COLO829 (cell line): Measurements from ENCODE around the gene ZBTB18.
"Not testable (repeated sequence)": the region's sequence is repeated elsewhere in the genome, so short reads cannot be mapped to it uniquely, and the experiment has no call there.

Experiments used
- DNase-seq: peaks from one replicate; pipeline ENCODE4 v3.0.0; 2012; ENCODE audit warnings: low spot score

ZBTB18 gene

DNA sequence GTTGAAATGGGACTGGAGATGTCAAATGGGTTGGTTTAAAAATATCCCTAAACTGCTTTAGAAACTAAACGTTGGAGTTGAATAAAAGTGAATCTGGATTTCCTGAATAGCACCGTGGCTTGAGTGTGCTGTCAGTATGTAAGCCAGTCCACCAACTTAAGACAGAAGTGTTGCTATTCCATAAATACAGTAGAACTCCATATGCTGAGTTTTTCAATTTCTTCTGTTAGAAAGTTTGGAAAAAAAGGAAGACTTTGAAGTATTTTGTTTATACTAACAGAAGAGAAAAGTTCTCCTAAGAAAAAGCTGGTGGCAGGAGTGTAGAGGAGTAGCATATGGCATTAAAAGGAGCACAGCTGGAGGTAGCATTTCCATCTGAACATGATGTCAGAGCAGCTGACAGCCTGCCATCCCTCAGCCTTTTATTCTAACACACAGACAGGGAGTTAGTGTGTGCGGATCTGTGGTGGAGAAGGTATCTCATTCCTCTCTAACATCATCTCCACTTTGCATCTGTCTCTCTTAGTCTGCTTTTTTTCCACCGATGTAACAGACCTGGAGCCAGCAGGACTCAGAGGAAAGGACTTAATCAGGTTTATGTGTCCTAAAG lies at the start of gene ZBTB18:
Gene ZBTB18 (plus strand): TSS at position 449 of the 610 bp plus-strand sequence. CDS start 149 bp downstream, at position 598.
- DNase-seq = no peak

DNA sequence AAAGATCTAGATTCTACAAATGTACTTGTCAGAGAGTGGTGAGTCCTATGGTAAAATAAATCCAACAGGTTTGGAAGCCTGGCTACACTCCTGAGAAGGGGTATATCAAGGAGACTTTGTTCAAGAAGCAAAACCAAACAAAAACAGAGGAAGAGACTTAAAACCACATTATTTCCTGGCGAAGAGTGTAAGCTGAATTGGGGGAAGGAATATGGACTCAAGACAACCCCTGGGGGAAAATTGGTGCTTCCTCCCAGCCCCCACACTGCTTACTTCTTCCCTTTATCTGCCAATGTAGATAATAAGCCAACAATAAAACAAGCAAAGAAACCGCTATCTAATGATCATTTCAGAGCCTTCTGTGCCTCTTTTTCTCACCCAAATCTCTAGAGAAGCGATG lies 48.4 kb upstream of the ZBTB18 start:
- no peak for DNase-seq

DNA sequence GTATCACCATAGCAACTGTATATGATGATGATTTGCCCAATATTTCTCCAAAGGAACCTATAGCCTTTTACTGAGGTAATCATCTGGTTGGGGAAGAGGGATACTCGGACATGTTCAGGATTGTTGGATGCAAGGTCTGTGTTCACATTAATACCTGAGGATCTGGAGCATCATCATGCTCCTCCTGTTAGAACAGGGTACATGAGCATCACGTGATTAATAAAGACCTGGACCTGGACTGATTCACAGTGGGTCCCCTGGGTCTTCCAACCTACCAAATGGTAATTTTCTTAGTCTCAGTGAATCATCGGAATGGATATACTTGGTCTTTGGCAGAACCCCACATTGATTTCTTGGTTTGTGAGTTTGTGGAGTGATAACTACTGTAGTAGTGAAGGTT lies 45.6 kb upstream of the ZBTB18 start:
- DNase-seq = no peak

DNA sequence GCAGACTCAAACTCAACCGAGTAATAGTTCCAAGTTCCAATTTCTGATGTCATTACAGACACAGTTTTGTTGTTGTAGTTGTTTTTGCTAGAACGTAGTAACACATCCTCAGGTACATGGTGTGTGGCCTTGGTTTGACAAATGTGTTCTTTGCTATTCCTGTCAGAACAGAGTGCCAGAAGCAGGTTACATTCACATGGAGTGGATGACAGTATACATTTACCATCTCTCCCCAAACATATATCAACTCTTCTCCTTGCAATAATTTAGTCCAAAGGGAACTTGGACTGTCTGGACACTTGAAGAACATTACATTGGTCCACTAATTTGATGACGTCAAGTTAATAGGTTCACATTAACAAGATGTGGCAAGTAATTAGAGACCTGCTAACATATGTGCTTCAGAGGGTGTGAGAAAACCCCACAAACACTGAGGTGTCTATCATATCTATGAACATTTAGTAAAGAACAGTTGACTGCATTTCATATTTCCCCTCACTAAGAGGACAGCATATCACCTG lies 44.6 kb upstream of the ZBTB18 start:
- DNase-seq = no peak

DNA sequence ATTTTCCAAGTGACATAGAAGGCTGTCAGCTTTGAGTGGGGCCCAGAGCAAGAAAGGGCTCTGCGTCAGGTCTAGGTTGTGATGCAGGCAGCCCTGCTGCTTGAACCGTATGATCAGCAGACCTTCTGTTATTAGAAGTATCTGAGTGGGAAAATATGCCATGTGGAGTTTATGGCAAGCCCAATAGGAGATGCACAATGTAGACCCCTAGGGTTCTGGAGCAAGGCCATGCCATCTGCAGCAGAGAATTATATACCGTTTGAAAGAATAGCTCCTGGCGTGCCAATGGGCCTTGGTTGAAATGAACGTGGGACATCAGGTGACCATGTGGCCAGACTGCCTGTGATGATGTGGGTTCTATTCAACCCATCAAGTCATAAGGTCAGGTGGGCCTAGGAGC lies 44.1 kb upstream of the ZBTB18 start:
- DNase-seq = no peak

DNA sequence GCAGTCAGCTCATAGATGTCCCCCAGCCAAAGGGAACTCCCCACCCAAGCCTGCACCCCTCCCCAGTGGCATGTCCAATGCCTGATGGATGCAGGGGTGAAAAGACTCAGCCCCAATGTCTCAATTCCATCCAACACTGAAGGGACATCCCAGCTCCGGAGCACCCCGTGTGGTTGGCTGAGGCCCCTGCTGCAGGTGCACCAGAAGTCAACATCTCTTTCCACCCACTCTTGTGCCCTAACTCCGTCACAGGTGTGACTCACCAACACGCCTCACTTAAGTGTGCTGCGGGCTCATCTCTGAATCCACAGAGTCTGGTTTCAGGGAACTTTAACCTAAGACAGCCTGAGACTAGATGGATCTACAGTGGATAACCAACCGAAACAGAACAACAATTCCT lies 40.9 kb upstream of the ZBTB18 start:
- no peak for DNase-seq

DNA sequence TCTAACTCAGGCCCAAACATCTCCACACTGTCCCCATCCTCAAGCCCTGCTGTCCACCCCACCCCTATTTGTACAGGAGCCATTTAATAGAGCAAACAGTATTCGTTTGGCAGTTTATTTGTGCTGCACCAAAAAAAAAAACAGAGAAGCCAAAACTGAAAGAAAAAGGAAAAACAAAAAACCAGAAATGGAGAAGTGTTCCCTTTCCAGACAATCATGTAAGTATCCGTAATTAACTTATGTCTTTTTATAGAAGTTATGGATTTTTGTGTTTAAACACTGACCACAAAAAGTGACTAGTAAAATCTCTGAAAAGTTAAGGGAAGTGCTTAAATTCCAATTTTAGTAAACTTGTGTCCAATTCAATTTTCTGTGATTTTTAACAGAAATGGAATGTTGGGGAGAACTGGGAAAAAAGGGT lies 40.4 kb upstream of the ZBTB18 start:
- DNase-seq = no peak

DNA sequence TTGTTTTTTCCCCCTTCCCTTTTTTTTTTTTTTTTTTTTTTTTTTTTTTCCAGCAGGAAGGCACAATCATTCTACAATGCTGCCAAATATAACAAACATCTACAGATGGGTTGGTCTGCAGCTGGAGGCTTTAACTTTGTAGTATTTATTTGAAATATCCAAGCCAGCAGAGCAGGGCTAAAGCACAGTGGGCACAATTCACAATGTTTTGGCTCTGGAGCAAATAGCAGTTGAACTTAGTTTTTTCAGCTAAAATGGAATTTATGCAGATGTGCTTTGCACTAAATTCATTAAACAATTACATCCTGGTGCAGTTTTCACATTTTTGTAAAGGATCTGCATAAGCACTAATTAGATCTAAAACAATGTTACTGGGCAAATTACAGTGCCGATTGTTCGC lies 39.8 kb upstream of the ZBTB18 start:
- DNase-seq = no peak

DNA sequence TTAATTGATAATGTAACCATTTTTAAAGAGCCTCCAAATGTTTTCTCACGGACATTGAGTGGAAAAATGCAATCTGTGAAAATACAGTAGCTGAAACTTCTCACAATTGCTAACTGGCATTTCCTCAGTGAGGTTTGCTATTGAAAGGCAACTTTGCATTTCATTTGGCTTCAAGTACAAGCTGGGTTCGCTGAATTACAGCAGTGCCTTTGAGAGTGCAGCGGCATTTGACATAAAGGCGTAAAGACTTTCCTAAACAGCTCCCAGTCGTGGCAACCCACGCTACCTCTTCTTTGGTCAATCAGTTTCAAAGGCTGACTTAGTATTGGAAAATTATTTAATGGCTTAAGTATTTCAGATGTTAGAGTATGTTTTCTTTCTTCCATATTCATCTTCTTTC lies 39.3 kb upstream of the ZBTB18 start:
- DNase-seq = no peak

DNA sequence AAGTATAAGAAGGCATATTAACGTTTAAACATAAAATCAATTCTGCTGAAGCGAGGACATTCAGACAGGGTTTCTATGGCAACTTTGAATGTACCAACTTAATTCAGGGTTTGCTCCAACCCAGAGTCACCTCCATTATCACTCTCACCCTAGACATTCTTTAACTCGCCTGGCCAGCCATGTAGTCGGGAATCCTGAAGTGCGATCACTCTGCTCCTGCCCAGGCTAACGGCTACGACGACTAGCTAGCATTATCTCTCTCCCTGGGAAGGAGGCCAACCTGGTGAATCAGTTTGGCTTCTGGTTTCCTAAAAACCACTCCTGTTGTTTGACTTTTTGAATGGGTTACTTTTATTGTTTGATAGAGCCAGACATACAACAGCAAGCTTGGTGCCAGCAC lies 38.9 kb upstream of the ZBTB18 start:
- no peak for DNase-seq

DNA sequence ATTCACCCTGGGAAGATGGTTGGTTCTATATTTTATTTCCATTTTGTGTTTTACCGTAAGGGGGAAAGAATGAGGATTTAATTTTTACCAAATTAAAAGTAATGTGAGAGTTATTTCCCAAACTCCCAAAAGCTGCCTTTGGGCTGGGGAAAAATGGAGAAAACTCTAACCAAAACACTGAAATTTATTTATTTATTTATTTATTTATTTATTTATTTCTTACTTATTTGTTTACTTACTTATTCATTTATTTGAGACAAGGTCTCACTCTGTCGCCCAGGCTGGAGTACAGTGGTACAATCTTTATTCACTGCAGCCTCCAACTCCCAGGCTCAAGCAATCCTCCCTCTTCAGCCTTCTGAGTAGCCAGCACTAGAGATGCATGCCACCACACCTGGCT lies 38.0 kb upstream of the ZBTB18 start:
- no peak for DNase-seq

DNA sequence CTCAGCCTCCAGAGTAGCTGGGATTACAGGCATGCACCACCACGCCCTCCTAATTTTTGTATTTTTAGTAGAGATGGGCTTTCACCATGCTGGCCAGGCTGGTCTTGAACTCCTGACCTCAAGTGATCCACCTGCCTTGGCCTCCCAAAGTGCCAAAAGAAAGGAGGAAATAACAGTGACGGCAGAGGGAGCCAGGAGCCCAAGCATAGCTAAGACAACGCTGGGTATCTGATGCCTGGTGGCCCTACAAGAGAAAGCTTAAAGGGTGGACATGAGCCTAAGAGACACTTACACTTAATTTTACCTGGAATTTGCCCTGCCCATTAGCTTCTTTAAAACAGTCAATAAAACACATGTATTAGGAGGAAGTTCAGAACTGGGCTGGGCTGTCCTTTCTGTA lies 36.2 kb upstream of the ZBTB18 start:
- not testable (repeated sequence) for DNase-seq

DNA sequence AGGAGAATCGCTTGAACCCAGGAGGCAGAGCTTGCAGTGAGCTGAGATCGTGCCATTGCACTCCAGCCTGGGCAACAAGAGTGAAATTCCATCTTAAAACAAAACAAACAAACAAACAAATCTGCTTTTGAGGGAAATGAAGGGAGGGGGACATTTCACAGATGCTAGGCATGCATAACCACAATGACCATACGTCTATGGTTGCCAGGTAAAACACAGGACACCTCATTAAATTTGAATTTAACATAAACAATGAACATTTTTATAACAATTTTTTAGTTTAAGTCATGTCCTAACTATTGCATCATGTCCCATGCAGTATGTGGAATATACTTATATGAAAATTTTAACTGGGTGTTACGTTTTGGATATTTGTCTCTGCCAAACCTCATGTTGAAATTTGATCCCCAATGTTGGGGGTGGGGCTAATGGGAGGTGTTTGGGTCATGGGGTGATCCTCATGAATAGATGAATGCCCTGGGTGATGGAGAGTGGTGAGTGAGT lies 31.0 kb upstream of the ZBTB18 start:
- DNase-seq = no peak

DNA sequence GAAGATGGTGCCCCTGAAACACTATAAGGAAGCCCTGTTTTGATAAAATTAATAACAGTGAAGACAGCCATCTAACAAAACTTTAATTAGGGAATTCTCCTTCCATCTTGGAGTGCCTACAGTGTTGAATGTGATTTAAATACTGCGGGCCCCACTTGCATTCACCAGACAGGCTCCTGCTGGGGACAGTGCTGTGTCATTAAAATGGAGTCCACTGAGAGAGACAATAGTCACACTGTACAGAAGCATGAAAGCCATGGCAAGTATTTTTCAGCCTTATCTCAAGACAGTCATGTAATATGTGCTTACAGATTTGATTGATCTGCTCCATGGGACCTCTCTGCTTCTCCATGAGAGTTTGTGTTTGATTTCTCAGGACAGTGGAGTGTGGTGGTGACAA lies 29.7 kb upstream of the ZBTB18 start:
- DNase-seq = no peak

DNA sequence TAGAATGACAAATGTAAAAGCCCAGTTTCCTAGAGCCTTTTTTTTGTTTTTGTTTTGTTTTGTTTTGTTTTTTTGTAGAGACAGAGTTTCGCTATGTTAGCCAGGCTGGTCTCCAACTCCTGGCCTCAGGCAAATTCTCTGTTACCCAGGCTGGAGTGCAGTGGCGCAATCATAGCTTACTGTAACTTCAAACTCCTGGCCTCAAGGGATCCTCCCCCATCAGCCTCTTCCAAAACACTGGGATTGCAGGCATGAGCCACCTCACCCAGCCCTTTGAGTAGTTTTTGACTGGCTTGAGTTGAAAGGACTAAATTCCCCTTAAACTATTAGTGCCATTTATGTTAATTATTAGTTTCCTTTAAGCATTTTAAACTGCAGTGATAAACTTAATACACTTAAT lies 28.8 kb upstream of the ZBTB18 start:
- no peak for DNase-seq

DNA sequence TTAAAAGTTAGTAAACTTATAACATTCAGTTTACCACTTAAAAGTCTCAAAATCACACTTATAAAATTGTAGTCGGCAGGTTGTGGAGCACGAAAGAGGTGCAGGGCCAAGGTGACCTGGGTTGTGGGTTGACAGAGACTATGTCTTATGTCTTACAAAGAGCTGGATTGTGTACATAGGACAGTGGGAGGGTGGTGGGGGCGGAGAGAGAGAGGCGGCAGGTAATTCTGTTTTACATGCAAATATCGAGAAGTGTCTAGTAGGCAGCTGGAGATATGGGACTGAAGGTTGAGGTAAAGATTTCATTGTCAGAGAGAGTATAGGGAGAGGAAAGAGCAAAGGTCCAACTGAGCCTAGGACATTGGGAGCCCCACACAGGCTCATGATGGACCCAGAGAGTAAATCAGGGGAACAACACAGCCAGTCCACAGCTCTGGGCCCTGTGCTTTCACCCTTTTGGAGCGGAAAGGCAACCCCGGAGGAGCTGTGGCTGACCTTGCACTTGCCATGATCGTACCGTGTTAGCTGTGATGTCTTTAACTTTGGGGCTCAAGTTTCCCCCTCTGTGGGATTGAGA lies 28.1 kb upstream of the ZBTB18 start:
- no peak for DNase-seq

DNA sequence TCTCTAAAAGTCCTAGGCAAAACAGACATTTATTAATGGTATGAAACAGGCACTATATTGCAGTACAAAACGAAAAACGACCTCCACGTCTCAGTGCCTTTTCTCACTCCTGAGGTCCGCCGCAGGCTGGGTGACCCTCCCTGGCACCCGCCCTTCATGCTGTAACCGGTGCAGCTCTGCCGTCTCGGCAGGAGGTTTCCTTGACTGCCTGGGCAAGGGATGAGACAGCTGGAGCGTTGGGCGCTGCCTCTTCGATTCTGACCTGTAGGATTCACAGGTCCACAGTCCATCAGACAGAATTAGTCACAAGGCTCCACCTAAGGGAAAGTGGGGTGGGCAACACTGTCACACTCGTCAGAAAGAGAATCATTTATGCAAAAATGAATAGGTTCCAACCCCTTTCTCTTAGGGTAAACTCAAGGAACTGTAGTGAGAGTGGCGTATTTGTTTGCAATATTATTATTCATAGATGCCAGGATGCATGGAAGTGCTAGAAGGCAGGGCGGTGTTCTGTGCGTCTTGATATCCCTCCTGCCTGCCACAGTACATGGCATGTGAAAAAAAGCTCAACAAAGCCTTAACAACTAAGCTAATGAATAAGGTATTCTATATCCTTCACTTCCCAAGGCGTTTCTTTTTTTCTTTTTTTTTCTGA lies 23.5 kb upstream of the ZBTB18 start:
- DNase-seq = no peak

DNA sequence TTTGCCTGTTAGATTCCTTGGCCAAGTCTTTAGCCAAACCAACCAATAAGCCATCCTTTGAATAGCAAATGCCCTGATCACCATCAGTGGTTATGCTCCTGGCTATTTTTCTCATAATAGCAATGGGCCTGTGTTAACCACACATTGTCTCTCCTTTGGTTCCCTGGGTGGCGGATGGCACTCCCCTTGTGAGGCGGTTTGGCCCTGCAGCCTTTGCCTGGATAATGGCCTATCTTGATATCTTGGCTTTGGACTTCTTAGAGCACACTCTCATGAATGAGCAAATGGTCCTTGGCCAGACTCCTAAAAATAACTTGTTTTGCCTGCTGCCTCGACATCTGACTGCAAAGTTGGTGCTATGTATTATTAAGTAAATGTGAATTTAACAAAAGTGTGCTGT lies 22.4 kb upstream of the ZBTB18 start:
- DNase-seq = no peak

DNA sequence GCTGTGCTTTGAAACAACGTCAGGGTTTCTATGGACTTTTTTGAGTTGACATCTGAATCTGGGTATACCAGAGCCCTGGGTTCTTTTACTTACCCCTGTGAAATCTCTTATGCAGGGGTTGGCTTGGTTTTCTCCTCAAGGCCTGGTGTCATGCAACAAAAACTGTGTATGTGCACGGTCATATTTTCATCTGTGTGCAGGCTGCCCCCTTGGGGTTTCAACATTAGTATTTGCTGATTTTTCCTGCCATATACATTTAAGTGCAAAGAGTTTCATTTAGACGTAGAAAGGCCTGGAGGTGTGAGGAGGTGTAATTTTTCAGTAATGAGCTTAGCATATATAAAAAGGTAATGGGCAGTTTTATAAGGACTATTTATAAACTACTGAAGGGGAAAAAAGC lies 22.0 kb upstream of the ZBTB18 start:
- no peak for DNase-seq

DNA sequence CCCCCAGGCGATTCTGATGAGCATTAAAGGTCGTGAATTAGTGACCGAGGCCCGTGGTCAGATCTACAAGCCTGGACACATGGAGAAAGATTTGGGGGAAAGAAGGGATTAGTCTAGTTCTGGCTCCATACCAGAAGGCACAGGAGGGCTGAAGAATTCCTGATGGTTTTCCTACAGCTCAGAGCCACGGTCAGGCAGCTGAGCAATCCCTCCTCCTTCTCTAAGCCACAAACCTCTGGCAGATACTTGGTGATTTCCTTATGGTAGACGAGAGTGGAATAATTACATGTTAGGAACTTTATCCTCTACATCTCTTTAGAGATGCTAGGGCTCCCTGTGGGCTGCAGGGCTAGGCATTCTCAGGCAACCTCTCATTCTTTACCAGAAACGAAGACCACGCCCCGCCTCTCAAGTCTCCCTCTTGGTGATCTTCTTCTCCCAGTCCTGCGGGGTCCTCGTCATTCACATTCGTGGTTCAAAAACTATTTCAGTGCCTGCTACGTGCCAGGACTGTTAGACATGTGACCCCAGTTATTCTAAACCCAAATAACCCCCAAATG lies 20.5 kb upstream of the ZBTB18 start:
- DNase-seq = no peak

DNA sequence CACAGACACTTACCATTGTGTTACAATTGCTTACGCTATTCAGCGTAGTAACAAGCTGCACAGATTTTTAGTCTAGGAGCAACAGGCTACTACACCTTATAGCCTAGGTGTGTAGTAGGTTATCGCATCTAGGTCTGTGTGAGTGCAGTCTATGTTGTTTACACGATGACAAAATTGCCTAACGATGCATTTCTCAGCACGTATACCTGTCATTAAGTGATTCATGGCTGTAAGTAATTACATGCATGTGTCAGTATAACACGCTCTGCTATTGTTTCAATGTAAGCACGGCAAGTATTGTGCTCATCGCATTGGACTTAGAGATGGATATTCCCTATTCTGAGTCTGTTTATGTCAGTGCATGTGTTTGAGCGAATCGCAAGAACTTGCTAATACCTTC lies 15.7 kb upstream of the ZBTB18 start:
- no peak for DNase-seq

DNA sequence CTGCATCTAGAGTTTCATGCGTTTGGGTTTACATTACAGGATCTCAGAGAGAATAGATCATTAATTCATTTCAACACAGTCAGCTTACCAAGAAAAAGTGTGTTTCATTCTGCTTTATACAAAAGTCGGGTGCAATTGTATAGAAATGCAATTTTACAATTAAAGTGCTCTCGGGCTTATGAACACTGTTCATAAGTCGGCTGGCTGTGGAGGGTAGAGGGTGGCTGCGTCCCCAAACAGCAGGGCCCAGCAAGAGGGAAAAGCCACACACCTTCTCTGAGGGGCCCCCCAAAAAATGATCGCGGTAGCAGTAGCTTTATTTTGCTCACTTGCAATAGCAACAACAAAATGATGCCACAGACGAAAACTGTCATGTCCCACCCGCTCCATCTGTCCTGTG lies 13.8 kb upstream of the ZBTB18 start:
- DNase-seq = no peak

DNA sequence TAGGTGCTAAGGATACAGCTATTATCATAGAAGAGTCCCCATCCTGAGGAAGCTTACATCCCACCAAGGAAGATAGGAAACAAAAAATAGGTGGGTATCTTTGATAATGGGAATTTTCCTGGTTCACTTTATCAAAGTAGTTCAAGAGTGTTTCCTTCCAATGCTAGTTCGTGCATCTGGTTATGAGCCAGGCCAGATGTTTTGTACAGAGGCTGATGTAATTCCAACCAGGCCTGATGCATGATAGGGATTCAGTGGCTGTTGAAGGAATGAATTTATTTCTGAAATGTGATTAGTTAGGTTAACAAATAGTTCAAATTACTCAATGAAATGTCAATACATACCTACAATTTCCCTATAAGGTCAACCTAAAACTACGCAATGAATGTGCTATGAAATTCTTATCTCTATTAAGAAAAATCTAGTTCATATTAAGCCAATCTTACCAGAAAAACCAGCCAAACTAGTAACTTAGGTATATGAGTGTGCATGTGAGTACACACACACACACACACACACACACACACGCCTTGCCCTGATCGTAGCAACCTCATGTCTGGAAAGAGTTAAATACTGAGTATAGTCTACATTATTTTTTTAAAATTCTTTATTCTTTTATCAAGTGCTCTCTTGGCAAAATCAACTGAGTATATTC lies 9.5 kb upstream of the ZBTB18 start:
- no peak for DNase-seq
